ENCODE measurements around the gene NUDT12. TPM values are rescaled to one million over a fixed set of nuclear protein-coding genes. Genes with fewer than 3 reads are reported as not detected.

Gene NUDT12
- total RNA-seq, result 3.4 and 7.6 TPM in 2 replicates

GRCh38 chr5:103562453-103563157 lies at the start of gene NUDT12:
Gene NUDT12 (minus strand): TSS chr5:103562789. CDS start chr5:103560248, 2,541 bp downstream.
- peak; percentile 30 for DNase-seq (ENCODE audit: low read depth, low spot score)

- no peak for DNase-seq (ENCODE audit: low read depth, low spot score)
Measured at GRCh38 chr5:103607346-103607745, 44.8 kb upstream of the NUDT12 start.

- no peak for DNase-seq (ENCODE audit: low read depth, low spot score)
Measured at GRCh38 chr5:103605277-103605676, 42.7 kb upstream of the NUDT12 start.

GRCh38 chr5:103602438-103602837 lies 39.8 kb upstream of the NUDT12 start:
- DNase-seq (ENCODE audit: low read depth, low spot score), result no peak

GRCh38 chr5:103601314-103601713 lies 38.7 kb upstream of the NUDT12 start:
- no peak for DNase-seq (ENCODE audit: low read depth, low spot score)

GRCh38 chr5:103600086-103600485 lies 37.5 kb upstream of the NUDT12 start:
- DNase-seq (ENCODE audit: low read depth, low spot score), result no peak

- DNase-seq (ENCODE audit: low read depth, low spot score), result no peak
Measured at GRCh38 chr5:103598997-103599566, 36.5 kb upstream of the NUDT12 start.

- no peak for DNase-seq (ENCODE audit: low read depth, low spot score)
Measured at GRCh38 chr5:103590221-103590620, 27.6 kb upstream of the NUDT12 start.

- DNase-seq (ENCODE audit: low read depth, low spot score), result no peak
Measured at GRCh38 chr5:103589776-103590175, 27.2 kb upstream of the NUDT12 start.

- DNase-seq (ENCODE audit: low read depth, low spot score), result no peak
Measured at GRCh38 chr5:103589357-103589756, 26.8 kb upstream of the NUDT12 start.

- DNase-seq (ENCODE audit: low read depth, low spot score), result no peak
Measured at GRCh38 chr5:103587185-103587748, 24.7 kb upstream of the NUDT12 start.

GRCh38 chr5:103582364-103582763 lies 19.8 kb upstream of the NUDT12 start:
- no peak for DNase-seq (ENCODE audit: low read depth, low spot score)

- DNase-seq (ENCODE audit: low read depth, low spot score), result no peak
Measured at GRCh38 chr5:103573411-103573810, 10.8 kb upstream of the NUDT12 start.

GRCh38 chr5:103572454-103572853 lies 9.9 kb upstream of the NUDT12 start:
- DNase-seq (ENCODE audit: low read depth, low spot score), result no peak

GRCh38 chr5:103571730-103572129 lies 9.1 kb upstream of the NUDT12 start:
- no peak for DNase-seq (ENCODE audit: low read depth, low spot score)

GRCh38 chr5:103569313-103570060 lies 6.9 kb upstream of the NUDT12 start:
- no peak for DNase-seq (ENCODE audit: low read depth, low spot score)

- DNase-seq (ENCODE audit: low read depth, low spot score), result no peak
Measured at GRCh38 chr5:103565719-103566118, 3.1 kb upstream of the NUDT12 start.

- no peak for DNase-seq (ENCODE audit: low read depth, low spot score)
Measured at GRCh38 chr5:103561685-103562452, 720 bp downstream of the NUDT12 start.

GRCh38 chr5:103560826-103561225 lies 1.8 kb downstream of the NUDT12 start:
- no peak for DNase-seq (ENCODE audit: low read depth, low spot score)

GRCh38 chr5:103546858-103547257 lies 15.7 kb downstream of the NUDT12 start:
- no peak for DNase-seq (ENCODE audit: low read depth, low spot score)

- DNase-seq (ENCODE audit: low read depth, low spot score), result no peak
Measured at GRCh38 chr5:103542441-103542840, 20.1 kb downstream of the NUDT12 start.

All from pulmonary artery endothelial cell (primary cell).